GM19193 (cell line): ENCODE results near the gene COL4A2.

Experiments used
- POLR2A ChIP-seq: IDR thresholded peaks from 4 replicates; pipeline ENCODE4 v1.6.1; 2011; ENCODE audit not compliant: insufficient read depth, insufficient read length; ENCODE audit errors: extremely low read depth

Gene COL4A2

GRCh38 chr13:110306960-110307766, at the start of gene COL4A2, which contains the start of gene COL4A1:
COL4A2 (plus strand) TSS chr13:110307284; CDS start chr13:110307904, 620 bp downstream.
COL4A1 (minus strand) TSS chr13:110307157; CDS start chr13:110307027, 130 bp downstream.
- no peak for TF ChIP-seq POLR2A

- TF ChIP-seq POLR2A = no peak
These were observed 49.7 kb upstream of the COL4A2 start for GRCh38 chr13:110257408-110257807.

GRCh38 chr13:110258876-110259631, 48.0 kb upstream of the COL4A2 start:
- TF ChIP-seq POLR2A = no peak

GRCh38 chr13:110259651-110260050, 47.4 kb upstream of the COL4A2 start:
- TF ChIP-seq POLR2A = no peak

GRCh38 chr13:110261166-110262081, 45.7 kb upstream of the COL4A2 start:
- no peak for TF ChIP-seq POLR2A

GRCh38 chr13:110262082-110262436, 45.0 kb upstream of the COL4A2 start:
- TF ChIP-seq POLR2A = no peak

- TF ChIP-seq POLR2A = no peak
These were observed 44.4 kb upstream of the COL4A2 start for GRCh38 chr13:110262508-110263291.

GRCh38 chr13:110263404-110263803, 43.7 kb upstream of the COL4A2 start:
- TF ChIP-seq POLR2A = no peak

- no peak for TF ChIP-seq POLR2A
These were observed 43.2 kb upstream of the COL4A2 start for GRCh38 chr13:110263888-110264287.

GRCh38 chr13:110264685-110265275, 42.3 kb upstream of the COL4A2 start:
- TF ChIP-seq POLR2A = no peak

GRCh38 chr13:110265341-110265681, 41.8 kb upstream of the COL4A2 start:
- TF ChIP-seq POLR2A = no peak

GRCh38 chr13:110265682-110266430, 41.2 kb upstream of the COL4A2 start:
- TF ChIP-seq POLR2A = no peak

GRCh38 chr13:110266431-110266809, 40.7 kb upstream of the COL4A2 start:
- no peak for TF ChIP-seq POLR2A
